ENCODE measurements around the gene HIF3A. TPM values are rescaled to one million over a fixed set of nuclear protein-coding genes. Genes with fewer than 3 reads are reported as not detected.

Gene HIF3A
- total RNA-seq, 2 experiments from 2014 or later = not detected

DNA sequence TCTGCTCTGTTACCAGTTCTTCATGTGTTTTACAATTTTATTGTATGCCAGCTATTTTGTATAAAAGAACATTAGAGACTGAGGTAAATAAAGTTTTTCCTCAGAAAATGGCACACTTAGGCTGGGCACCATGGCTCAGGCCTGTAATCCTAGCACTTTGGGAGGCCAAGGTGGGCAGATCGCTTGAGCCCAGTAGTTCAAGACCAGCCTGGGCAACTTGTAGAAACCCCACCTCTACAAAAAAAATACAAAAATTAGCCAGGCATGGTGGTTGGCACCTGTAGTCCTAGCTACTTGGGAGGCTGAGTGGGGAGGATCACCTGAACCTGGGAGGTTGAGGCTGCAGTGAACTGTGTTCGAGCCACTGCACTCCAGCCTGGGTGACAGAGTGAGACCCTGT lies 84.5 kb downstream of the HIF3A start:
- peaks cover 77% of the 10 kb centered on the region for H3K36me3 ChIP-seq (ENCODE audit: insufficient read depth, low read length)
- H3K4me1 ChIP-seq (ENCODE audit: insufficient read depth, low read length) = no peaks in the 10 kb centered on the region
- CTCF ChIA-PET = interaction anchor here (0.6 kb wide), 1 partner anchor 16 kb away, joined by 4 read pairs; no protein-coding TSS in a partner anchor
- TF ChIP-seq, protein P1, sequence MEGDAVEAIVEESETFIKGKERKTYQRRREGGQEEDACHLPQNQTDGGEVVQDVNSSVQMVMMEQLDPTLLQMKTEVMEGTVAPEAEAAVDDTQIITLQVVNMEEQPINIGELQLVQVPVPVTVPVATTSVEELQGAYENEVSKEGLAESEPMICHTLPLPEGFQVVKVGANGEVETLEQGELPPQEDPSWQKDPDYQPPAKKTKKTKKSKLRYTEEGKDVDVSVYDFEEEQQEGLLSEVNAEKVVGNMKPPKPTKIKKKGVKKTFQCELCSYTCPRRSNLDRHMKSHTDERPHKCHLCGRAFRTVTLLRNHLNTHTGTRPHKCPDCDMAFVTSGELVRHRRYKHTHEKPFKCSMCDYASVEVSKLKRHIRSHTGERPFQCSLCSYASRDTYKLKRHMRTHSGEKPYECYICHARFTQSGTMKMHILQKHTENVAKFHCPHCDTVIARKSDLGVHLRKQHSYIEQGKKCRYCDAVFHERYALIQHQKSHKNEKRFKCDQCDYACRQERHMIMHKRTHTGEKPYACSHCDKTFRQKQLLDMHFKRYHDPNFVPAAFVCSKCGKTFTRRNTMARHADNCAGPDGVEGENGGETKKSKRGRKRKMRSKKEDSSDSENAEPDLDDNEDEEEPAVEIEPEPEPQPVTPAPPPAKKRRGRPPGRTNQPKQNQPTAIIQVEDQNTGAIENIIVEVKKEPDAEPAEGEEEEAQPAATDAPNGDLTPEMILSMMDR (IDR thresholded peaks at IDR 0.05) = no peak
- Mint-ChIP-seq H3K27ac (no peak overlapping the region), H3K4me1 (ENCODE audit: low read depth) (peaks cover 7% of the 10 kb centered on the region), H3K27me3 (no peaks in the 10 kb centered on the region), H3K9me3 (no peaks in the 10 kb centered on the region), H3K4me3 (no peak overlapping the region), H3K36me3 (ENCODE audit: low read depth) (peaks cover 90% of the 10 kb centered on the region)
- no peak overlapping the region for H3K4me3 ChIP-seq (ENCODE audit: low read length)
- POLR2A ChIA-PET = no interaction called here
- no peak for ATAC-seq (ENCODE audit: poor library complexity)
- no peaks in the 10 kb centered on the region for H3K9me3 ChIP-seq (ENCODE audit: control insufficient read depth in 1 of 2, insufficient read depth in 1 of 2, low read length in 2 of 2)
- DNase-seq = no peak
- H3K27ac ChIP-seq (ENCODE audit: low read depth in 1 of 2, low read length in 2 of 2) = no peak overlapping the region
- intact Hi-C loops (cut with DNase I, micrococcal nuclease) = no loop called here
- H3K27me3 ChIP-seq (ENCODE audit: control insufficient read depth in 1 of 2, insufficient read depth in 2 of 2, low read length in 2 of 2) = no peaks in the 10 kb centered on the region

DNA sequence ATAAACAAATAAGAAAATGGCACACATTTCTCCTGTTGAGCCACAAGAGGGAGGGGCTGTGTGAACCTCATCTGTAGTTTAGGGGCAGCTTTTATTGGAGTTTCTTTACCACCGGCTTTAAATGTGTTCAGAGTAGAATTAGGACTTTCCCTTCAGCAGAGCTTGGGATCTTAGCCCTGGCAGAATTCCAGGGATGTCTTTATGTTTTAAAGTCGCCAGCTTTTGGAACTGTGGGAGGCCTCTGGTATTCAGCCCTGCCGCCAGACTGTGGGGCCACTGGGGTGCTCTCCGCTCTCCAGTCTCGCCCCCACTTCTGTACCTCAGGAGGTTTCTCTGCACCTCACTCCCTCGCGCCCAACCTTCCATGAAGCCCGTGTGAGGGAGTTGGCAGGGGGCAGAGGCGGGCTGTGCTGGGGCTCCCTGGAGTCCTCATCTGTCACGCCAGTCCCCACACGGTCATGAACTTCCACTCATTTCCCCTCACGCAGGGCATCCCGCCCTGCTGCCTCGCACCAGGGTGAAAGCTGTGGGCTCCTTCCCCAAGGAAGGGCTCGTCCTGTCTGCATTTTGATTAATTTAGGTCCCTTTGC lies 85.0 kb downstream of the HIF3A start:
- Histone ChIP-seq H3K4me1 (ENCODE audit: insufficient read depth, low read length) (no peaks in the 10 kb centered on the region), H3K27me3 (ENCODE audit: control insufficient read depth in 1 of 2, insufficient read depth in 2 of 2, low read length in 2 of 2) (no peaks in the 10 kb centered on the region), H3K36me3 (ENCODE audit: insufficient read depth, low read length) (peaks cover 76% of the 10 kb centered on the region), H3K9me3 (ENCODE audit: control insufficient read depth in 1 of 2, insufficient read depth in 1 of 2, low read length in 2 of 2) (no peaks in the 10 kb centered on the region), H3K4me3 (ENCODE audit: low read length) (no peak overlapping the region), H3K27ac (ENCODE audit: low read depth in 1 of 2, low read length in 2 of 2) (no peak overlapping the region)
- peaks cover 7% of the 10 kb centered on the region for H3K4me1 Mint-ChIP-seq (ENCODE audit: low read depth)
- no peak for DNase-seq
- H3K9me3 Mint-ChIP-seq = no peaks in the 10 kb centered on the region
- no peak for ATAC-seq (ENCODE audit: poor library complexity)
- no peaks in the 10 kb centered on the region for H3K27me3 Mint-ChIP-seq
- H3K27ac Mint-ChIP-seq = no peak overlapping the region
- ChIA-PET CTCF (no interaction called here), POLR2A (no interaction called here)
- H3K4me3 Mint-ChIP-seq = no peak overlapping the region
- intact Hi-C loops (cut with DNase I, micrococcal nuclease) = no loop called here
- TF ChIP-seq, protein P1 (IDR thresholded peaks at IDR 0.05) = no peak
- peaks cover 90% of the 10 kb centered on the region for H3K36me3 Mint-ChIP-seq (ENCODE audit: low read depth)

DNA sequence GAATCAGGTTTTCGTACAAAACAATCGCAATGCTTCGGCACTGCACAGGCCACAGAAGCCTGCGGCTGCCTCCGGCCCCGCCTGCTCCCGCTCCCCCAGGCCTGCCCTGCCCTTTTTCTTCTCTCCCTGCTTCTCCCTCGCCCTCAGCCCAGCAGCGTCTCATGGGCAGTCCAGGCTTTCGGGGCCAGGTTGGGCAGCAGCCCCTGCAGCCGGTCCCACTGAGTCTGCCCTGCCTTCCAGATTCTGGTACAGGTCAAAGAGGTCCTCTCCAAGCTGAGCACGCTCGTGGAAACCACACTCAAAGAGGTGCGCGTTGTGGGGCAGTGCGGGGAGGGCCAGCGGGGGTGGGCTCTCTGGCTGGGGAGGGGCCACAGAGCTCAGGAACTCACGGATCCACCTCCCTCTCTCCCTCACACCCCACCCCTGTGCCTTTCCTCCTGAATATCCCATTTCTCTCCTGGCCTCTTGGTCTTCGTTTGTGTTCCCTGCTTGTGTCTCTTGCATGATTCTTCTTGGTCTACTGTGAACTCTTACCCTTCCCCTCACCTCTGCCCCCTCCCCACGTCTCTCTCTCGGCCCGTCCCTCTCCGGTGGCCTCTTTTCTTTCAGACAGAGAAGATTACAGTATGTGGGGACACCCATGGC lies 86.5 kb downstream of the HIF3A start:
- H3K36me3 ChIP-seq (ENCODE audit: insufficient read depth, low read length) = peaks cover 77% of the 10 kb centered on the region
- no peak overlapping the region for H3K27ac ChIP-seq (ENCODE audit: low read depth in 1 of 2, low read length in 2 of 2)

More for the DNA sequence above, 86.5 kb downstream of the HIF3A start:
- H3K4me1 ChIP-seq (ENCODE audit: insufficient read depth, low read length) = no peaks in the 10 kb centered on the region
- Mint-ChIP-seq H3K9me3 (no peaks in the 10 kb centered on the region), H3K27ac (no peak overlapping the region), H3K27me3 (no peaks in the 10 kb centered on the region), H3K4me1 (ENCODE audit: low read depth) (no peaks in the 10 kb centered on the region), H3K36me3 (ENCODE audit: low read depth) (peaks cover 90% of the 10 kb centered on the region), H3K4me3 (no peak overlapping the region)
- POLR2A ChIA-PET = no interaction called here
- TF ChIP-seq, protein P1 (IDR thresholded peaks at IDR 0.05) = no peak
- ATAC-seq (ENCODE audit: poor library complexity) (no peak), DNase-seq (no peak)
- CTCF ChIA-PET = interaction anchor here (1.3 kb wide), 1 partner anchor 13 kb away, joined by 4 read pairs; no protein-coding TSS in a partner anchor
- H3K4me3 ChIP-seq (ENCODE audit: low read length) = no peak overlapping the region
- no peaks in the 10 kb centered on the region for H3K9me3 ChIP-seq (ENCODE audit: control insufficient read depth in 1 of 2, insufficient read depth in 1 of 2, low read length in 2 of 2)
- H3K27me3 ChIP-seq (ENCODE audit: control insufficient read depth in 1 of 2, insufficient read depth in 2 of 2, low read length in 2 of 2) = no peaks in the 10 kb centered on the region
- intact Hi-C loops (cut with DNase I, micrococcal nuclease) = no loop called here

Measured in CD4-positive, alpha-beta T cell (primary cell).